Heart right ventricle (tissue), 16 donors: ENCODE results near the gene MAP1S. TPM values are rescaled to one million over a fixed set of nuclear protein-coding genes. Genes with fewer than 3 reads are reported as not detected.

ENCODE experiments used
- ATAC-seq, 8 donors: fragments of 200-7000 bp; cut with Tn5 transposase; one replicate each; pipeline ENCODE4 v1.9.1; 2020; ENCODE audit warnings: mild to moderate bottlenecking in 8 of 8, moderate library complexity in 8 of 8, moderate number of reproducible peaks in 1 of 8
- DNase-seq, 2 donors: peaks; one replicate each; pipeline ENCODE4 v3.0.0-alpha.2; 2020
- H3K27ac ChIP-seq, 10 donors: fragments of 200-600 bp; sonication (generic) in 2 of 10; one replicate each; pipeline versions ENCODE4 v1.5.0 to v1.8.0; 2020 to 2022; ENCODE audit warnings: mild to moderate bottlenecking in 3 of 10
- H3K27me3 ChIP-seq, 7 donors: fragments of 200-600 bp; one replicate each; pipeline ENCODE4 v1.8.0; 2021 to 2022; ENCODE audit warnings: mild to moderate bottlenecking in 2 of 7
- H3K36me3 ChIP-seq, 9 donors: fragments of 200-600 bp; sonication (generic) in 1 of 9; one replicate each; pipeline versions ENCODE4 v1.5.0 to v1.8.0; 2020 to 2022; ENCODE audit warnings: mild to moderate bottlenecking in 2 of 9
- H3K4me1 ChIP-seq, 9 donors: fragments of 200-600 bp; sonication (generic) in 1 of 9; one replicate each; pipeline versions ENCODE4 v1.5.0 to v1.8.0; 2020 to 2022; ENCODE audit warnings: mild to moderate bottlenecking in 4 of 9
- H3K4me3 ChIP-seq, 10 donors: fragments of 200-600 bp; sonication (generic) in 2 of 10; one replicate each; pipeline versions ENCODE4 v1.5.0 to v1.8.0; 2020 to 2022; ENCODE audit warnings: mild to moderate bottlenecking in 7 of 10, moderate library complexity in 2 of 10
- H3K9me3 ChIP-seq, 11 donors: fragments of 200-600 bp in 10 of 11; sonication (generic) in 2 of 11; one replicate each; pipeline versions ENCODE4 v1.5.0 to v1.8.0; 2013 to 2022; ENCODE audit warnings: mild to moderate bottlenecking in 2 of 11, control low read depth in 1 of 11, moderate library complexity in 1 of 11
- WGBS, 2 donors: extraction: QIAGEN DNeasy Blood & Tissue Kit; methylation state at CpG; one replicate each; pipeline ENCODE4 v1.1.7; 2013; ENCODE audit warnings: inconsistent platforms in 1 of 2; 5-methylcytosine and 5-hydroxymethylcytosine counted together
- intact Hi-C, 10 donors: fragments of 100-400 bp; cut with DNase I; formaldehyde crosslinking; loops; one replicate each; pipeline versions ENCODE4 v1.11.1 to v1.14.2; 2022
- polyA plus RNA-seq, 2 donors: library from polyadenylated mRNA; stranded (reverse); fragments of 200-250 nt; gene quantifications; one replicate each; pipeline ENCODE4 v1.2.3, GENCODE V29; 2013
- total RNA-seq, 10 donors: library from RNA; stranded (reverse); fragmentation: NEBNext Ultra II Directional in 3 of 10; extraction: Animal tissue kit (Norgen Biotek cat#: 25700) in 3 of 10; gene quantifications; one replicate each; pipeline versions ENCODE4 v1.2.1 to v1.2.4, GENCODE V29; 2021 to 2023
- TF ChIP-seq, protein P1 (sequence below), 9 donors: fragments of 200-600 bp; sonication (generic) in 2 of 9; IDR thresholded peaks; one replicate each; pipeline versions ENCODE4 v1.5.0 to v1.8.0; 2021 to 2022; ENCODE audit warnings: antibody characterized with exemption in 9 of 9, mild to moderate bottlenecking in 5 of 9, moderate library complexity in 1 of 9
- donor health status: Arrhythmogenic right ventricular cardiomyopathy.
- donor health status: ischemic (EF 13 %, LVEDD 7.1; RV severe dilation, severe dysfunction).
- donor health status: healthy with polysubstance abuse.
- donor health status: DM: no; HTN: yes; CAD: no.
- donor health status: DM: no; HTN: no; CAD: no.
- donor health status: ischemic (EF 25% LVEDD 6.9; RV normal size, moderate dysfunction).
- donor health status: ischemic (EF 25% LVEDD 5.7; RV mildly dilated, moderate dysfunction).
- donor health status: healthy.
- donor health status: DM: yes; HTN: yes; CAD: no.
- donor health status: Ischemic cardiomyopathy.
- donor health status: ischemic (EF 35%, LVEDD 5.7; RV mildly dilated, moderate dysfunction).
- donor health status: nonischemic (EF 11% LVEDD 7.7; RV severe dilation, severe dysfunction).
- donor health status: DM: yes; HTN: yes; CAD: no.
- donor health status: PGD.
- donor health status: ischemic (EF 29% LVEDD 5.4; RV normal size, mild dysfunction).
- donor health status: nonischemic (EF 23%, LVEDD 6.1; RV moderate dilation, normal function).

MAP1S gene
- total and polyA plus RNA-seq, 12 donors: 20.4 to 48.7 (median 26.8) TPM

DNA sequence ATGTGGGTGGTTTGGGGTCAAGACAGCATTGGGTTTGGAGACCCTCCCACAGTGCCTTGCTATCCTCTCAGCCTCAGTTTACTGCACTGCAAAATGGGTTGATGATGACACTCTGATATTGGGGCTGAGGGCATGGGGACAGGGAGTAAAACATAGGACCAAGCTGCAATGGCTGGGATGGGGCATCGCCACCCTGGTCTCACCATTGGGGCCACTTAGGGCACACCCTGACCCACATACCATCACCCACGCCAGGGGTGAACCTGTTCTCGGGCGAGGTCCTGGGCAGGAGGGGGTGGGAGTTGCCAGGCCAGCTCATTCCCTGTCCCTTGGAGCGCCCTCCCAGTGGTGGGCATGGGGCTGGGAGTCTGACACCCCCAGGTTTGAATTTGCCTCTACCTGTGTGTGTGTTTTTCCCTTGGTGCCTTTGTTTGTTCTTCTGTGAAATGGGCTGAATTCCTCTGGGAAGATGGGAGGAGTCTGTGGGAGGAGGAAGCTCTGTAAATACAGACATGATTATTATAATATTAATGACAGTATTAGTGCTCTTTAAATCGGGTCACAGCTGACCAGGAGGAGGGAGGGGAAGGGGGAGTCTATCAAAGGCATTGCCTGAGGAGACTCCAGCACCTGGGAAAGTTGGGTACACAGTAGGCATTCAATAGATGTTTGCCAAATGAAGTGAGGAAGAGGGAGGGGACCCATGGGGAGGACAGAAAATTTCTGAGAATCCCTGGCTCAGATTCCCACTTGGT lies 29.8 kb downstream of the MAP1S start:
- Histone ChIP-seq H3K4me1 (peaks cover 0 to 35% (median 10%) of the 10 kb centered on the region in 9 donors), H3K27me3 (no peaks in the 10 kb centered on the region), H3K36me3 (no peaks in the 10 kb centered on the region), H3K9me3 (no peaks in the 10 kb centered on the region), H3K4me3 (no peak overlapping the region), H3K27ac (no peak overlapping the region)
- no peak for ATAC-seq
- TF ChIP-seq, protein P1, sequence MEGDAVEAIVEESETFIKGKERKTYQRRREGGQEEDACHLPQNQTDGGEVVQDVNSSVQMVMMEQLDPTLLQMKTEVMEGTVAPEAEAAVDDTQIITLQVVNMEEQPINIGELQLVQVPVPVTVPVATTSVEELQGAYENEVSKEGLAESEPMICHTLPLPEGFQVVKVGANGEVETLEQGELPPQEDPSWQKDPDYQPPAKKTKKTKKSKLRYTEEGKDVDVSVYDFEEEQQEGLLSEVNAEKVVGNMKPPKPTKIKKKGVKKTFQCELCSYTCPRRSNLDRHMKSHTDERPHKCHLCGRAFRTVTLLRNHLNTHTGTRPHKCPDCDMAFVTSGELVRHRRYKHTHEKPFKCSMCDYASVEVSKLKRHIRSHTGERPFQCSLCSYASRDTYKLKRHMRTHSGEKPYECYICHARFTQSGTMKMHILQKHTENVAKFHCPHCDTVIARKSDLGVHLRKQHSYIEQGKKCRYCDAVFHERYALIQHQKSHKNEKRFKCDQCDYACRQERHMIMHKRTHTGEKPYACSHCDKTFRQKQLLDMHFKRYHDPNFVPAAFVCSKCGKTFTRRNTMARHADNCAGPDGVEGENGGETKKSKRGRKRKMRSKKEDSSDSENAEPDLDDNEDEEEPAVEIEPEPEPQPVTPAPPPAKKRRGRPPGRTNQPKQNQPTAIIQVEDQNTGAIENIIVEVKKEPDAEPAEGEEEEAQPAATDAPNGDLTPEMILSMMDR (IDR thresholded peaks at IDR 0.05): no peak
- intact Hi-C loops: loop anchor here in 1 of 10 donors (10.0 kb wide), 1 partner anchor 144 kb away; no protein-coding TSS in a partner anchor
- 72 to 79% methylated on average over 6 of the region's 6 CpGs for WGBS, 2 donors
- DNase-seq: no peak

- ATAC-seq: no peak
- H3K36me3 ChIP-seq: no peaks in the 10 kb centered on the region
- DNase-seq: no peak
- peaks cover 0 to 44% (median 10%) of the 10 kb centered on the region in 9 donors for H3K4me1 ChIP-seq
- TF ChIP-seq, protein P1 (IDR thresholded peaks at IDR 0.05): no peak
- intact Hi-C loops: loop anchor here in 1 of 10 donors (10.0 kb wide), 1 partner anchor 145 kb away; no protein-coding TSS in a partner anchor
- H3K27ac ChIP-seq: peak overlapping the region in 2 of 10 donors; percentile 36 to 66
- no peaks in the 10 kb centered on the region for H3K9me3 ChIP-seq
- peaks cover 0 to 8% (median 0%) of the 10 kb centered on the region in 7 donors for H3K27me3 ChIP-seq
- peak overlapping the region in 1 of 10 donors; percentile 55 for H3K4me3 ChIP-seq
- WGBS, 2 donors: 15 to 19% methylated on average over 8 of the region's 8 CpGs
Measured at GRCh38 chr19:17749912-17750317, 30.6 kb downstream of the MAP1S start.

DNA sequence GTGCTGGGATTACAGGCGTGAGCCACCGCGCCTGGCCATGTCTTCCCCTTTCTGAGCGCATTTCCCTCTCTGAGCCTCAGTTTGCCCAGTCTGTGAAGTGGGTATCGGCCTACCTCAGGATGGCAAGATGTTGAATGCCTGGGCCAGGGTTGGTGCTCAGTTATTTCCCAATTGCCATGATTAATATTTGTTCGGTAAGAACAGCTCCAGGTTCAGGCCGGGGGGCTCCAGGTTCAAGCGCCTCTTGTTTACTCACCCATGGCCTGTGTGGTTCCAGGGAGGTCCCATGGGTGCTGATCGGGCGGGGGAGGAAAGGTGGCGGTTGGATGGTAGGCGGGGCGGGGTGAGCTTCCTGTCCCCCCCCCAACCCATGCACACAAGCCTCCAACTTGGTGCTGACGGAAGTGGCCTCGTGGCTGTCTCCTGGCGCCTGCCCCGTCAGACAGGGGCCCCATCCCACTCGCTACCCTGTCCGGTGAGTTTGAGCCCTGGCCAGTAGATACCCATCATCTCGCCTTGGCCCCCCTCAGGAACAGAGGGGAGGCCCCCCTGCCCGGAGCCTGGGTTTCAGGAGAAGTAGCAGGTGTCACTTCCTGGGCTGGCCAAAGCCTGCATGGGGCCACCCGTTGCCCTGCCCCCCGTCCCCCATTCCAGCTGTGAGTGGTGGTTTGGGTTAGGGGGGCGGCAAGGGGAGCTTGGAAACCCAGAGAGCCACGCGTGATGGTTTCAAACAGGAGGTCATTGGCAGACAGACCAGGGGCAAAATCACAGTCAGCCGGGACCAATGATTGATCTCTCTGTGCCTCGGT lies 32.0 kb downstream of the MAP1S start, which contains the start of gene FCHO1:
TSS of gene FCHO1 (plus strand) at position 375 of the 809 bp plus-strand sequence. CDS start 3,688 bp downstream, outside the sequence.
- intact Hi-C loops: no loop called here
- peaks cover 0 to 50% (median 10%) of the 10 kb centered on the region in 9 donors for H3K4me1 ChIP-seq
- no peaks in the 10 kb centered on the region for H3K9me3 ChIP-seq
- ATAC-seq (peak in 3 of 8 donors; percentile 9 to 35 (median 16)), DNase-seq (peak; percentile 37 to 42)
- TF ChIP-seq, protein P1 (IDR thresholded peaks at IDR 0.05): no peak
- 49 to 61% methylated on average over 28 of the region's 28 CpGs for WGBS, 2 donors
- peak within 1 kb of the TSS in 2 of 10 donors; percentile 36 to 87 for H3K27ac ChIP-seq
- no peaks in the 10 kb centered on the region for H3K36me3 ChIP-seq
- peak within 1 kb of the TSS in 4 of 10 donors; percentile 10 to 55 (median 16) for H3K4me3 ChIP-seq
- peaks cover 0 to 8% (median 0%) of the 10 kb centered on the region in 7 donors for H3K27me3 ChIP-seq

DNA sequence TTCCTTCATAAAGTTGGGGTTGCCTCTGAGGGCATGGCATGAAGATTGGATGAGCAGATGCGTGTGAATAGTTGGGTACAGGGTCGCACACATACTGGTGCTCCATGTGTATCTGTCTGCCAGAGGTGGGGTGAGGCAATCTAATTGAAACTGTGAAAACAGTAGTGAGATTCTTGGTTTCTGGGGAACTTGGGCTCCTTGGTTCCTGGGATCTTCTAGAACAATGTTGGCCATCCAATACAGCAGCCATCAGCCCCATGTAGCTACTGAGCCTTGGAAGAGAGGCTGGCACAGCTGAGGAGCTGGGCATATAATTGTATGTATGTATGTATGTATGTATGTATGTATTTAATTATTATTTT lies 32.6 kb downstream of the MAP1S start:
- Histone ChIP-seq H3K36me3 (no peaks in the 10 kb centered on the region), H3K27me3 (peaks cover 0 to 8% (median 0%) of the 10 kb centered on the region in 7 donors), H3K4me1 (peaks cover 0 to 50% (median 8%) of the 10 kb centered on the region in 9 donors), H3K4me3 (peak overlapping the region in 3 of 10 donors; percentile 10 to 55 (median 17)), H3K9me3 (no peaks in the 10 kb centered on the region), H3K27ac (peak overlapping the region in 1 of 10 donors; percentile 87)
- ATAC-seq (no peak), DNase-seq (no peak)
- intact Hi-C loops: no loop called here
- TF ChIP-seq, protein P1 (IDR thresholded peaks at IDR 0.05): no peak
- WGBS, 2 donors: 66 to 77% methylated on average over 2 of the region's 2 CpGs
